Gastroesophageal sphincter (tissue), 3 donors: ENCODE data around the gene ITIH1.

ENCODE experiments used
- EP300 ChIP-seq: sonication (generic); formaldehyde crosslinking; IDR thresholded peaks from one replicate; pipeline ENCODE4 v1.6.1; 2017; ENCODE audit warnings: antibody characterized with exemption, mild to moderate bottlenecking
- POLR2A ChIP-seq, 2 donors: fragments of 450-650 bp; IDR thresholded peaks; one replicate each; pipeline ENCODE4 v1.6.1; 2017; ENCODE audit warnings: antibody characterized with exemption in 2 of 2, mild to moderate bottlenecking in 2 of 2, moderate library complexity in 1 of 2
- POLR2AphosphoS5 ChIP-seq: sonication (generic); formaldehyde crosslinking; IDR thresholded peaks from one replicate; pipeline ENCODE4 v1.6.1; 2017; ENCODE audit warnings: antibody characterized with exemption
- TF ChIP-seq, protein P1 (sequence below), 4 experiments: fragments of 200-600 bp in 2 of 4; fragments of 450-650 bp in 2 of 4; sonication (generic) in 1 of 4; IDR thresholded peaks; one replicate each; pipeline ENCODE4 v1.5.1; 2017 to 2019; ENCODE audit warnings: antibody characterized with exemption in 4 of 4, mild to moderate bottlenecking in 2 of 4, moderate library complexity in 2 of 4

GRCh38 chr3:52827441-52827840, 50.0 kb downstream of the ITIH1 start:
- TF ChIP-seq, protein P1, sequence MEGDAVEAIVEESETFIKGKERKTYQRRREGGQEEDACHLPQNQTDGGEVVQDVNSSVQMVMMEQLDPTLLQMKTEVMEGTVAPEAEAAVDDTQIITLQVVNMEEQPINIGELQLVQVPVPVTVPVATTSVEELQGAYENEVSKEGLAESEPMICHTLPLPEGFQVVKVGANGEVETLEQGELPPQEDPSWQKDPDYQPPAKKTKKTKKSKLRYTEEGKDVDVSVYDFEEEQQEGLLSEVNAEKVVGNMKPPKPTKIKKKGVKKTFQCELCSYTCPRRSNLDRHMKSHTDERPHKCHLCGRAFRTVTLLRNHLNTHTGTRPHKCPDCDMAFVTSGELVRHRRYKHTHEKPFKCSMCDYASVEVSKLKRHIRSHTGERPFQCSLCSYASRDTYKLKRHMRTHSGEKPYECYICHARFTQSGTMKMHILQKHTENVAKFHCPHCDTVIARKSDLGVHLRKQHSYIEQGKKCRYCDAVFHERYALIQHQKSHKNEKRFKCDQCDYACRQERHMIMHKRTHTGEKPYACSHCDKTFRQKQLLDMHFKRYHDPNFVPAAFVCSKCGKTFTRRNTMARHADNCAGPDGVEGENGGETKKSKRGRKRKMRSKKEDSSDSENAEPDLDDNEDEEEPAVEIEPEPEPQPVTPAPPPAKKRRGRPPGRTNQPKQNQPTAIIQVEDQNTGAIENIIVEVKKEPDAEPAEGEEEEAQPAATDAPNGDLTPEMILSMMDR (IDR thresholded peaks at IDR 0.05) = no peak
- TF ChIP-seq POLR2A (IDR thresholded peaks at IDR 0.05) (no peak), EP300 (no peak), POLR2AphosphoS5 (no peak)
